IPS DF 19.7 (cell line): ENCODE measurements around the gene TOR2A.
"Not testable (repeated sequence)": the region's sequence is repeated elsewhere in the genome, so short reads cannot be mapped to it uniquely, and the experiment has no call there.

Experiments used
- DNase-seq: peaks from one replicate; pipeline ENCODE4 v3.0.0-alpha.2; 2013; ENCODE audit warnings: low read depth, low spot score

Gene TOR2A

DNA sequence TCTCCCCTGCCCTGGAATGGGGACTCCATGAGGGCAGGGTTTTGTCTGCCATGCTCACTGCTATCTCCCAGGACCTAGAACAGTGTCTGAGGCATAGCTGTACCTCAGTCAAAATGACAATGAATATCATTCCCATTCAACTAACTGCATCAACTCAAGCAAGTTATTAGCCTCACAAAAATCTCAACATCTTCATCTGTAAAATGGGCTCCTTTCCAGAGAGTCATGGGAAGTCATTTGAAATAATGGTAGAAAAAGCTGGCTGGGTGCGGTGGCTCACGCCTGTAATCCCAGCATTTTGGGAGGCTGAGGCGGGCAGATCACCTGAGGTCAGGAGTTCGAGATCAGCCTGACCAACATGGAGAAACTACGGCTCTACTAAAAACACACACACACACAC, 34.0 kb upstream of the TOR2A start:
- no peak for DNase-seq

DNA sequence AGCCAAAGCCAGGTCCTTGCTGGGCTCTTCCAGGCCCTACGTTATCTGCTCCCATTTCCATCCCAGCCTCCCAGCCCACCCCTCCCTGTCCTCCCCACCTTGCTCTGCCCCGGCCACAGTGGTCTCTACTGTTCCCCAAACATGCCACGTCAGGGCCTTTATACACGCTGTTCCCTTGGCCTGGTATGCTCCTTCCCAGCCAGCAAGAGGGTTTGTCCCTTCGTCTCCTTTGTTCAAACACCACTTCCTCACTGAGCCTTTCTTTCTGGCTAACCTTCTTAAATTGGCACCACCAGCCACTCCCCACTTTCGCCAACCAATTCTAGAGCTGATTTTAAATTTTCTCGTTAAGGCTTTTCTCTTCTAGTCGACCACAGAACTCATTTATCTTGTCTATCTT, 33.6 kb upstream of the TOR2A start:
- DNase-seq, result no peak

DNA sequence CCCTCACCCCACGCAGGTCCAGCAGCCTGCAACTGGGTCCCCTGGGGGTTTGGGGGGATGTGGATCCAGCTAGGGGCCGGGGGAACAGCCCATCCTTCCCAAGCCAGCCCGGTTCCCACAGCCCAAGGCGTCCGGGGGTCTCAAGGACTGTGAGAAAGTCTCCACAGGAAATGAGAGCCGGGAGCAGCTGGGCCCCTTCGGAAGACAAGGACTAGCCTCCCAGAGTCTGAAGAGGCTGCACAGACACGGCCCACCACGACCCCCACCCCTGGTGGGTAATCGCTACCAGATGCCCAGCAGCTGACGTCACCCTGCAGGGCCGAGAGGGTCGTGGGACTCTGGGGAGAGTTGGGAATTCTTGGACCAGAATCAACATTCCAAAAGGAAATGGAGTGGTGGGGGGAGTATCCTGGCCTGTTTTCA, 32.8 kb upstream of the TOR2A start:
- DNase-seq, result no peak

DNA sequence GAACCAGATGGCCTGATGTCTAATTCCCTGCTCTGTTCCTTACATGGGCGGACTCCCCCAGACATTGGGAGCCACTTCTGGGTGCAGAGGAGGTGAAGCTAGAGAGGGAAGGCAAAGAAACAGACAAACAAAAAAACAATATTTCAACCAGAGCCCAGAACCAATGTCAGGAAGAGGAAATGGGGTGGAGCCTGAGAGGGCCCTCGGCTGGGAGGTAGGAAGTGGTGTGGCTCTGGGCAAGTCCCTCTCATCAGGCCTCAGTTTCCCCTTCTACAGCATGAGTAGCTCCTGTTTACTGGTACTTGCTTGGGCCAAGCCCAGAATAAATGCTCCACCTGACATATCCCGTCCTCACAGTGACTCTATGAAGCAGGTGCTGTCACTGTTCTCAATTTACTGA, 32.3 kb upstream of the TOR2A start:
- DNase-seq, result no peak

DNA sequence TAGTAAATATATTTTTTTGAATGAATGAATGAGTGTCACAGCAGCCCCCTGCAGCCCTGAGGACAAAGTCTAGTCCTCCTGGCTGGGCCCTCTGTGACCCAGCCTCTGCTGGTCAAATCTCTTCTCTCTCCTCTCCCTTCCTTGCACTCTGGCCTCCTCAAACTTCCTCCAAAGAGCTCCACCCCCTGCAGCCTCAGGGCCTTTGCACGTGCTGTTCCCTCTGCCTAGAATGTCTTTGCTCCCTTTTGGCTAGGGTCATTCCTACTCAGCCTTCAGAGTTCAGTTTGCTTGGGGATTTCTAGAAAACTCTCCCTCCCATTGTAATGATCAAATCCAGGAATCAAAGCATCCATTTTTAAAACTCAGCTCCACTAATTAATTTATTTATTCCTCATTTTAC, 30.3 kb upstream of the TOR2A start:
- no peak for DNase-seq

DNA sequence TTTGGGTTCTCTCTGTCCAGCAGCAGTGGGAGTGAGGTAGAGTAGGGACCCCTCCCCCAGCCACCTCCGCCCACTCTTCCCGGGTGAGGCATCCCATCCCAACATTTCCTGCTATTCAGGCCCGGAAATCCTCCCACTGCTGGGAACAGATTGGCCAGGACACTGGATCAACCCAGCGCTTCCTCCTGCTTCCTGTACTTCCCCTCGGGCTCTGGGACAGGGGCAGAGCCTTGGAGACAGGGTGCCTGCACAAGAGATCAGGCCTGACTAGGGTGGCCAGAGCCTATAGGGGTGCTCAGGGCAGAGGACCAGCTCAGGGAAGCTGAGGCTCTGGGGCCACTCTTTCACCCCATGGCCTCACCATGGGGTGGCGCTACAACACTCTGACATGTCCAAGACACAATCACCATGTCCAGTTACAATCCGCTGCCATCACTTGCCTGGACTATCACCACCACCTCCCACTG, 28.9 kb upstream of the TOR2A start:
- DNase-seq, result no peak

DNA sequence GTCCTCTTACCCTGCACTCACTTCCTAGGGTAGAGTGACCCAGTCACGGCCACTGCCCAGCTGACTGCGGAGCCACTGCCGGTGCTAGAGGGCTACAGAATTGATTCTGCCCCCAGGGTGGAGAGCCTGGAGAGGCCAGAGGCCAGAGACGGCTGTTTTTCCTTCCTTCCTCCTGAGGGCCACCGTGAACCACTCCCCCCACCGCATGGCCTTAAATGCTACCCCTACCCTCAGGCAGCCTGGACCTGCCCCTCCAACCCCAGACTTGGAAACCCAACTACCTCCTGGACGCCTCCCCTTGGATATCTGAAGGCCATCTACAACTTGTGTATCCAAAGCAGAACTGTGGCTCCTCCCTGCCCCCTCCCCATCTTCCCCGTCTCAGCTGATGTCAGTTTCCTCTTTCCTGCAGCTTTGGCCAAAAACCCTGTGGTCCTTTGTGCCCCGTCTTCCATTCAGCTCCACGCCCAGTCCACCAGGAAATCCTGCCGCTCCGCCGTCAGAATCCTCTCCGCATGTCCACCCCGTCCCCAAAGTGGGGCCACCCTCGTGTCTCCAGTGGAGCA, 27.1 kb upstream of the TOR2A start:
- no peak for DNase-seq

DNA sequence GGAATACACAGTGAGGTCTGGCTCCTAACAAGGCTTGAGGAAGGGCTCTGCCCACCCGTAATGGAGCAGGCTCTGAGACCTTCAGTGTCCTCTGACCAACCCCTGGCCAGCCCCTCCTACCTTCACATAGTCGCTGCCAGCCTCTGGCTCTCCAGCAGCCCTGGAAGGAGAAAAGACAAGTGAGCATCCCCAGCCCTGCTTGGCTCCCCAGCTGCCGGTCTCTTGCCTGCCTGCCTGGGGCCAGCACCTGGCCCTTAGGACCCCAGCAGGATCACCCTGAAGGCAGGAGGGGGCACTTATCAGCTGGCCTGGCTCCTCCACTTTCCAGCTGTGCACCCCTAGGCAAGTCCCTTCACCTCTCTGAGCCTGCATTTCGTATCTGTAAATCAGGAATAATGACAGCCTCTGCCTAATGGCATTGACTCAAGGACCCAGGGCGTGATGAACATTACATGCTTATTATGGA, 26.4 kb upstream of the TOR2A start:
- no peak for DNase-seq

DNA sequence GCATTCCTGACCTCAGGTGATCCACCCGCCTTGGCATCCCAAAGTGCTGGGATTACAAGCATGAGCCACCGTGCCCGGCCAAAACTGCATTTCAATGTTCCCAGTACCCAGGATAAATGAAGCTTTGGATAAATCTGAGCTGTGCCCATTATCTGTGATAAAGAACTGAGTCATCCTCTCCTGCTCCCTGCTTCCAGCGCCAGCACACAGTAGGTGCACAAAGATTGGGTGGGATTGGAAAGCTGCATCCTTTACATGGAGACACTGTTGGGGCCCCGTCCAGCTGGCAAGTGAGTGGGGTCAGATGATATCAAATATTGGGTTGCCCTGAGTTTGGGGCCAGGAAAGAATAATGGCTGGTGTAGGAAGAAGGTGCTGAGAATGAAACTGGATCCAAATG, 26.0 kb upstream of the TOR2A start:
- no peak for DNase-seq

DNA sequence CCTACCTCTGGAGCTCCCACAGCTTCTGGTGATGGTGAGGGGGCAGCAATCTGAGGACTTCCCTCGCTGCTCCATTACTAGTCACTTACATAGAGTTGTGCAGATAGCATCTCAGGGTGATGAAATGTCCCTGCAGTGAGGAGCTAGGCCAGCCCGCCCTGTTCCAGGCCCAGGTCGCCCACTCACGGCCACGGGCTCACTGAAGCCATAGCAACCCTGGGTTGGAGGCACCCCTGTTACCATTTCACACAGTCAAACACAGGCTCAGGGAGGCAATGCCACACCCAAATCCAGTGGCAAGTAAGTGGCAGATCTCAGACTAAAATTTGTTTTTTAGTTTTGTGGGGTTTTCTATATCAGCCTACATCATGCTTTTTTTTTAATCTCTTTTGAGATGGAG, 23.7 kb upstream of the TOR2A start:
- no peak for DNase-seq

DNA sequence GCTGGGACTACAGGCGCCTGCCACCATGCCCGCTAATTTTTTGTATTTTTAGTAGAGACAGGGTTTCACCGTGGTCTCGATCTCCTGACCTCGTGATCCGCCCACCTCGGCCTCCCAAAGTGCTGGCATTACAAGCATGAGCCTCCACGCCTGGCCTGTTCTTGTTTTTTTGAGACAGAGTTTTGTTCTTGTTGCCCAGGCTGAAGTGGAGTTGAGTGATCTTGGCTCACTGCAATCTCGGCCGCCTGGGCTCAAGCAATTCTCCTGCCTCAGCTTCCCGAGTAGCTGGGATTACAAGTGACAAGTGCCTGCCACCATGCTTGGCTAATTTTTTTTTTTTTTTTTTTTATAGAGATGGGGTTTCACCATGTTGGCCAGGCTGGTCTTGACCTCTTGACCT, 21.7 kb upstream of the TOR2A start:
- DNase-seq, result not testable (repeated sequence)

DNA sequence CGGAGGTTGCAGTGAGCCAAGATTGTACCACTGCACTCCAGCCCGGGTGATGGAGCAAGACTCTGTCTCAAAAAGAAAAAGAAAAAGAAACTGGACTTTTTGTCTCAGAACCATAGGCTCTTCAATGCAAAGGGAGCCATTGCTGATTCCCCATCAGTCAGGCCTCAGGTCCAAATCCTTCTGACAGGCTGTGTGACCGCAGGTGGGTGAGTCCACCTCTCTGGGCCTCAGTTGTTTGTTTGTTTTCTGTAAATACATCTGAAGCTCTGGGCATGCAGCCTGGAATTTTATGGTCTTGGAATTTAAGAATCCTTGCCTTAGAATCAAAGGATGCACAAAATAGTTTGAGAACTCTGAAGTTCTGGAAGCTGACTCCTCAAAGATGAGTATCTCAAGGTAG, 21.1 kb upstream of the TOR2A start:
- DNase-seq, result no peak

DNA sequence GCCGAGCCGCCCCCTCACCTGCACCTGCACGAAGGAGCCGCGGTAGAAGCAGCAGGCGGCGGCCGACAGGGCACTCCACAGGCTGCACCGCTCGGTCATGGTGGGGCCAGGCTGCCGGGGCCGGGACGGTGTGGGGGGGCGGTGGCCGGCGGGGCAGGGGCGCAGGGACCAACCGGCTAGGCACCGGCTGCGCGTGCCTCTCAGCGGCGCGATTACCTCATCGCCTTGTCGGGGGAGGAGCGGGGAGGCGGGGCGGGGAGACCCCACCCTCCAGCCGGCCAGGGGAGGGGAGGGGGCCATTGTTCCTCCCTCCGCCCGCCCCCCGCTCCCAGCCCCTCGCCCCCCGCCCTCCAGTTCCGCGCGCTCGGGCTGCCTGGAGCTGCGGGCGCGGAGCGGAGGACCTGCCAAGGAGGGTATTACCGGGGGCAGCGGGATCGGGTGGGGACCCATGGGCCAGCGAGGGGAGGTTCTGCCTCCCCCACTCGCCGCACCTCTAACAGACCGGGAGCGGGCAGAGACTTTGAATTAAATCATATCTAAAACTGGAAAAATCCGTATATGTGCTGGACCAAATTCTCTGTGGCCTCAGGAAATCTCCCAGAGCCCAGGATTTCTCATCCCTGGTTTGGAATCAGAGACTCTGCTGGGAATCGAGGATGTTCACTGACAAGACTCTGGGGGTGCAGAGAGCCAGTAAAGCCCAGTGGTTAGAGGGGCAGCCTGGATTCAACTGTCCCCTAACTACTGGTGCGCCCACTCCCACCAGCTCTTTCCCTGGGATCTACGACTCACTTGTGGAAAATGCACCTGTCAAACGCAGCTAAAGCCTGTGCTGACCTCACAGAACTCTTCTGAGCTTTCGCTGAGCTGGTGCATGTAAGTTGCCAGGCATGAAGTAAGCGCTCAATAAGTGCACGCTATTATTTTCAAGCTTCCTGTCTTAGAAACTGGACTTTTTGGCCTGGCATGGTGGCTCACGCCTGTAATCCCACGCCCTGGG, 20.3 kb upstream of the TOR2A start:
- DNase-seq, result no peak

DNA sequence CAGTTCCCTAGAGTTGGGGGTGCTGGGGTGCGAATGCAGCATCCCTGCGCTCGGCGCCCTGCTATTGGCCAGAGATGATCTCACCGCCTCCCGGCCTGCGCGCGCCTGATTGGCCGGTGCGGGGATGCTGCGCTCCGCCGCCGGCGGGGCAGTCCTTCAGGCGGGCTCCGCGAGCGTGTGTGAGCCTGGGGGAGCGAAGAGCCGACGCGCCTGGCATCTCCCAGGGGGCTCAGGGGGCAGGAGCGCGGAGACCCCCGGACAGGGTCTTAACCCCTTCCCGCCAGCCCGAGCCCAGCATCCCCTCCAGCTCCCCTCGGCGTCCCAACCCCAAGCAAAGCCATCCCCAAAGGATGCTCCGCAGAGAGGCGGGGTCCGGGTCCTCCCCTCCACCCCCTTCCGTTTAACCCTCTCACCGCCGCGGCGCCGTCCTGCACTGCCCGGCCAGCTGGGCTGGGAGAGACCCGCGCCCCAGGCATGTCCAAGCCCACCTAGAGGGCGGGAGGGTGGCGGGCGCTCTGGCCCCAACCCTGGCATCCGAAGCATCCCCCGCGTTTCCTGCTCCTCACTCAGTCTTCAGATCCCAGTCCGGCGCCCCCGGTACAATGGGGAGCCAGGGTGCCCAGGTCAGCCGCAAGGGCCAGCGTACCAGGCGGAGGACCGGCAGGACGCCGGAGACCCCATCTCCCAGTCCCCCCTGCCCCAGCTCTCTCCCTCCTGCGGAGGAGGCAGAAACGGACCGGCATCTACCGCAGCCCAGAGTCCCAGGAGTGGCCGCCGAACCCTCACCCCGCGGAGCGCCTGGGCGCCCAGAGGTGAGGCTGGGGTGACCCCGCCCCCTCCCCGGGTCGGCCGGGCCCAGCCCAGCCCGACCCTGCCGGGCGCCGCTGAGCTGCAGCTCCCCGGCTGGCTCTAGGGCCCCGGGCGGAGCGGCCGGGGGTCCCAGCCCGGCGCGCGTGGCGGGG, 19.3 kb upstream of the TOR2A start:
- no peak for DNase-seq

DNA sequence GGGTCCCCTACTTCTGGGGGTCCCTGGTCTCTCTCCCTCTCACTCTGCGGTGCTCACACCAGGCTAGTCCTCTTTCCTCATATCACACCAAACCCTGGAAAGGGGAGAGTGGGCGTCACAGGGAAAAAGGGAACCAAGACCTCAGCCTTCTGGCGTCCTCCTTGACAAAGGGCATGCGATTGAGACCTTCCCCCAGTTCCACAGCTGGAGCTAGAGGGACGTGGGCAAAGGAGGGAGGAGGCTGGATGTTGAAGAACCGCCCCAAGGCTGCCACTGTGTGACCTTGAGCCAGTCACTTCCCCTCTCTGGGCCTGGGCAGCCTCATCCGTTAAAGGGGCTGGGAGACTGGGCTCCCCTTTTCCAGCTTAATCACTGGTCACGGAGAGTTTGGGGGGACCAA, 18.5 kb upstream of the TOR2A start:
- DNase-seq, result no peak

DNA sequence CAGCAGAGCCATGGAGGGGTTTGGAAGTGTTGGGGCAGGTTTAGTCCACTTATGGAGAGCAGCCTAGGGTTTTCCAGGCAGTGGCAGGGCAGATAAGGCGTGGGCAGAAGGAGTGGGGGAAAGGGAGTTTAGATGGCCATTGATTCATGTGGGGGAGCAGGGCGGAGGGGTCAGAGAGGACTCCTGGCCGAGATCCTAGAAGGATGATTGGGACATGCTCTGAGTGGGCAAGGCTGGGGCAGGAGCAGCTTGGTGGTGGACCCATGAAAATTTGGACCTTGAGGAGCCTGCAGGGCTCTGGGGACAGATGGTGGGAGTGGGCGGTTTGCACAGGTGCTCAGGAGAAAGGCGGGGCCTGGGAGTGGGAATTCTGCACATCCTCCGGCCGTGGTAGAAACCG, 18.1 kb upstream of the TOR2A start:
- no peak for DNase-seq

DNA sequence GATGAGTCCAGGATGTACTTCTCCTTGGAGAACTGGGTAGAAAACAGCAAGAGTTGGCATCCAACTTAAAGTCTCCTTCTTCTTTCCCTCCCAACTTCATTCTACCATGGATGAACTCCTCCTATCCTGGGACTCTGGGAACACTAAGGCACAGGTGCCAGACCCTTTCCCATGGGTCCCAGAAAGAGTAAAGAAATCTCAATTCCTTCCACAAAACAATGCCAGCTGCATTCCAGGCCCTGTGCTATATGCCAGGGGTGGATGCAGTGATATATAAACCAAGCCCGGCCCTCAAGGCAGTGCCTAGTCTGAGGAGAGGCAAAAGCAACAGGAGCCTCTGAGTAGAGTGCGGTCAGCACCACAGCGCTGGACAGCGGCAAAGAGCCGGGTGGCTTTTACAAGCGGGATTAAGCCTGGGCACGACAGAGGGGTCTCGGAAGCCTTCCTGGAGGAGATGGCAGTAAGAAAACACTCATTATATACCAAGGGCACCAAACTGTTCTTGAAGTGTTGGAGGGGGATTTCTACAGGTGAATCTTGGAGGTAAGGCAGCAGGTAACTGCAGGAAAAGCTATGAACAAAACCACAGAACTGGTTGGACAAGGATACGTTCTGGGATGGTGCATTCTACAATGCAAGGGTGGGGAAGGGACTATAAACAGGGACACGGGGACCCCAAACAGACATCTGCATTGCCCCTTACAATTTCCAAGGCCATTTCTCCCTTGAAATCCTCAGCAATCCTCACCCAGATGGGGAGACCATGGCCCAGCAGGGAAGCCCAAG, 16.4 kb upstream of the TOR2A start:
- DNase-seq, result no peak

DNA sequence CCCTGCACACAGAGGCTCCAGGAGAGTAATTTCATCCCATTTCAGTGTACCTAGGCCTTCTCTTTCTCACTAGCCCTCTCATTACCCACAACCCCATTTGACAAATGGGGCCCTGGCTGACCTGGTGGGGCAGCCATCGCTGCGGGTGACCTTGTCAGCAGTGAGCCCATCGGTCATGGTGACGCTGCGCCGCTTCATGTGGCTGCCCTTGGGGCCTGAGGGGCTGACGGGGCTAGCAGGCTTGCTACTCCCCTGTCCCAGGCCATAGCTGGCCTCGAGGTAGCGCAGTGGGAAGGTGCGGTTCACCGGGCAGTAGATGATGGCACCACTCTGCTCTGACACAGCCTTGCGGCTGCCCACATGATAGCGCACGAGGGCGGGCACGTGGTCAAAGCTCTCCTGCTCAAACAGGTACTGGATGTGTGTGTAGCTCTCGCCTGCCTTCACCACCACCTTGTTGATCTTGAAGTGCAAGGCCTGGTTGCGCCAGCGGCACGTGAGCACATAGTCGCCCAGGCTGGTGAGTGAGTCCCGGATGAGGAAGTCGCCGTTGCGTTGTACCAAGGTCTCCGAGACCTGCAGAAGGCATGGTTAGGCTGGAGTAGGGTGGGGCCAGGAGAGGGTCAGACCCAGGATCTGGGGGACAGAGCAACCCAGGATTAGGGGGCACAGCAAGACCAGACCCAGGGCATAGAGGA, 14.1 kb upstream of the TOR2A start:
- DNase-seq, result no peak

DNA sequence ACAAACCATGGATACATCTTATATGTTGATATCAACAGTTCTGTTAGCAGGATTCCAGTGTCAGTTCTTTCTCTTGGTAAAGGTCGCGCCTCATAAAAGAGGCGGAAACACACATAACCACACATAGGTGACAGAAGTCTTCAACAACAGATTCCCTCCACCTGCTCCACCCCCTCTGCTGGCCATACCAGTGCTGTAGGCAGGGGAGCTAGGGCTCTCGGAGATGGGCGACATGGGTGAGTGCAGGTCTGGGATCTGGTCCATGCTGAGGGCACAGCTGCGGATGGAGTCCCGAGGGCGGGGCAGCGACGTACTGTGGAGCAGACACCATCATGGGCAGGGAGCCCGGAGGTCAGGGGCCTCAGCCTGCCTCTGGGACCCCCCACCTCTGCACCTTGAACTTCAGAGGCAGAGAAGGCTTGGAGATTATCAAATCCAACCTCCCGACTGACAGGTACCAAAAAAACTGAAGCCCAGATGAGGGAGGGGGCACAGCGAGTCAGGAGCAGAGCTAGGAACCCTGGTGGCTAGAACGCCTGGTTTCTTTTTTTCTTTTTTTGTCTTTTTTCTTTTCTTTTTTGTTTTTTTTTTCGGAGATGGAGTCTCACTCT, 12.0 kb upstream of the TOR2A start:
- DNase-seq, result no peak
